BLaER1 treated with 17β-estradiol and CSF1 and Interleukin-3, amounts not matched to agents 10 nM and 100 nM (cell line): ENCODE data around the gene NUDCD2.
"Not testable (repeated sequence)": the region's sequence is repeated elsewhere in the genome, so short reads cannot be mapped to it uniquely, and the experiment has no call there.

Experiments
- H3K27ac ChIP-seq, 11 experiments: shearing (Covaris generic); formaldehyde crosslinking; 2 replicates each; pipeline ENCODE4 v1.8.1; 2022
- H3K27me3 ChIP-seq, 11 experiments: shearing (Covaris generic); formaldehyde crosslinking; 2 replicates each; pipeline ENCODE4 v1.8.1; 2022
- H3K36me3 ChIP-seq, 11 experiments: shearing (Covaris generic); formaldehyde crosslinking; 2 replicates each; pipeline ENCODE4 v1.8.1; 2022
- H3K4me1 ChIP-seq, 10 experiments: shearing (Covaris generic); formaldehyde crosslinking; 2 replicates each; pipeline ENCODE4 v1.8.1; 2022
- H3K4me2 ChIP-seq, 11 experiments: shearing (Covaris generic); formaldehyde crosslinking; 2 replicates each; pipeline ENCODE4 v1.8.1; 2022
- H3K4me3 ChIP-seq, 10 experiments: shearing (Covaris generic); formaldehyde crosslinking; 2 replicates each; pipeline ENCODE4 v1.8.1; 2022
- H3K9ac ChIP-seq, 11 experiments: shearing (Covaris generic); formaldehyde crosslinking; 2 replicates each; pipeline ENCODE4 v1.8.1; 2022
- H3K9me3 ChIP-seq, 11 experiments: shearing (Covaris generic); formaldehyde crosslinking; replicated peaks in 1 of 11; 2 replicates each; pipeline ENCODE4 v1.8.1; 2022
- H4K20me1 ChIP-seq, 11 experiments: shearing (Covaris generic); formaldehyde crosslinking; 2 replicates each; pipeline ENCODE4 v1.8.1; 2022
- Cebpa-rat ChIP-seq, 11 experiments: shearing (Covaris generic); IDR thresholded peaks; 2 replicates each; pipeline ENCODE4 v1.8.1; 2022

NUDCD2 gene

GRCh38 chr5:163458778-163459385 is 1.0 kb downstream of the NUDCD2 start:
- Histone ChIP-seq H3K4me1 (peaks cover 18 to 36% (median 28%) of the 10 kb centered on the region in 10 experiments), H3K9me3 (no peaks in the 10 kb centered on the region), H4K20me1 (no peaks in the 10 kb centered on the region), H3K4me3 (peak overlapping the region; percentile 64 to 83 (median 76)), H3K36me3 (peaks cover 21 to 35% (median 31%) of the 10 kb centered on the region in 11 experiments), H3K27me3 (no peaks in the 10 kb centered on the region), H3K27ac (peak overlapping the region; percentile 89 to 99 (median 96); a peak in 21 of 22 replicates), H3K9ac (peak overlapping the region; percentile 88 to 98 (median 94)), H3K4me2 (peak overlapping the region; percentile 84 to 95 (median 90))
- no peak for TF ChIP-seq Cebpa-rat (IDR thresholded peaks at IDR 0.05)

GRCh38 chr5:163456840-163457239 is 3.1 kb downstream of the NUDCD2 start:
- H3K4me1 ChIP-seq, result peaks cover 9 to 23% (median 18%) of the 10 kb centered on the region in 10 experiments
- H4K20me1 ChIP-seq, result no peaks in the 10 kb centered on the region
- H3K9me3 ChIP-seq, result no peaks in the 10 kb centered on the region
- 0 out of 22 replicates have a peak overlapping the region, but pooled peaks of 3 of the 11 experiments have one; percentile 5 to 94 (median 89) for H3K4me2 ChIP-seq
- peaks cover 36 to 55% (median 46%) of the 10 kb centered on the region in 11 experiments for H3K36me3 ChIP-seq
- H3K27ac ChIP-seq, result no peak overlapping the region
- no peak overlapping the region for H3K9ac ChIP-seq
- H3K27me3 ChIP-seq, result no peaks in the 10 kb centered on the region
- TF ChIP-seq Cebpa-rat (IDR thresholded peaks at IDR 0.05), result no peak
- no peak overlapping the region for H3K4me3 ChIP-seq

- no peak for TF ChIP-seq Cebpa-rat (IDR thresholded peaks at IDR 0.05)
- H3K4me2 ChIP-seq, result no peak overlapping the region
- peaks cover 9 to 21% (median 17%) of the 10 kb centered on the region in 10 experiments for H3K4me1 ChIP-seq
- H3K9me3 ChIP-seq, result no peaks in the 10 kb centered on the region
- peaks cover 0 to 4% (median 0%) of the 10 kb centered on the region in 11 experiments; a peak in 1 of 22 replicates for H4K20me1 ChIP-seq
- no peaks in the 10 kb centered on the region for H3K27me3 ChIP-seq
- H3K9ac ChIP-seq, result no peak overlapping the region
- H3K27ac ChIP-seq, result no peak overlapping the region
- H3K4me3 ChIP-seq, result no peak overlapping the region
- peaks cover 40 to 62% (median 53%) of the 10 kb centered on the region in 11 experiments for H3K36me3 ChIP-seq
Measured at GRCh38 chr5:163456029-163456589, 3.8 kb downstream of the NUDCD2 start.

- not testable (repeated sequence) for H3K4me3 ChIP-seq, H3K9me3 ChIP-seq, H3K9ac ChIP-seq, H3K4me2 ChIP-seq, H4K20me1 ChIP-seq, H3K27me3 ChIP-seq, H3K27ac ChIP-seq
- Histone ChIP-seq H3K36me3 (peaks cover 47 to 69% (median 56%) of the 10 kb centered on the region in 11 experiments), H3K4me1 (peaks cover 9 to 21% (median 15%) of the 10 kb centered on the region in 10 experiments)
Measured at GRCh38 chr5:163455406-163455805, 4.5 kb downstream of the NUDCD2 start.

- H4K20me1 ChIP-seq, result peaks cover 0 to 4% (median 0%) of the 10 kb centered on the region in 11 experiments; a peak in 1 of 22 replicates
- no peak overlapping the region for H3K27ac ChIP-seq
- H3K27me3 ChIP-seq, result no peaks in the 10 kb centered on the region
- no peak overlapping the region for H3K9ac ChIP-seq
- H3K4me3 ChIP-seq, result no peak overlapping the region
- peaks cover 9 to 18% (median 12%) of the 10 kb centered on the region in 10 experiments for H3K4me1 ChIP-seq
- peaks cover 63 to 86% (median 73%) of the 10 kb centered on the region in 11 experiments for H3K36me3 ChIP-seq
- H3K9me3 ChIP-seq, result no peaks in the 10 kb centered on the region
- no peak overlapping the region for H3K4me2 ChIP-seq
- no peak for TF ChIP-seq Cebpa-rat (IDR thresholded peaks at IDR 0.05)
Measured at GRCh38 chr5:163453705-163454104, 6.2 kb downstream of the NUDCD2 start.

- H3K27me3 ChIP-seq, result no peaks in the 10 kb centered on the region
- no peaks in the 10 kb centered on the region for H3K9me3 ChIP-seq
- H3K4me1 ChIP-seq, result no peaks in the 10 kb centered on the region
- H3K4me2 ChIP-seq, result no peak overlapping the region
- peaks cover 0 to 4% (median 0%) of the 10 kb centered on the region in 11 experiments; a peak in 3 of 22 replicates for H4K20me1 ChIP-seq
- TF ChIP-seq Cebpa-rat (IDR thresholded peaks at IDR 0.05), result no peak
- H3K36me3 ChIP-seq, result peaks cover 83 to 100% (median 95%) of the 10 kb centered on the region in 11 experiments
- H3K27ac ChIP-seq, result no peak overlapping the region
- H3K4me3 ChIP-seq, result no peak overlapping the region
- H3K9ac ChIP-seq, result no peak overlapping the region
Measured at GRCh38 chr5:163451489-163451888, 8.4 kb downstream of the NUDCD2 start.

GRCh38 chr5:163448491-163448890 is 11.4 kb downstream of the NUDCD2 start:
- peaks cover 79 to 100% (median 93%) of the 10 kb centered on the region in 11 experiments for H3K36me3 ChIP-seq
- no peak for TF ChIP-seq Cebpa-rat (IDR thresholded peaks at IDR 0.05)

GRCh38 chr5:163447875-163448274 is 12.0 kb downstream of the NUDCD2 start:
- Histone ChIP-seq H3K36me3 (peaks cover 83 to 100% (median 96%) of the 10 kb centered on the region in 11 experiments), H3K4me2 (no peak overlapping the region), H3K27me3 (no peaks in the 10 kb centered on the region), H3K27ac (no peak overlapping the region), H4K20me1 (peaks cover 0 to 29% (median 0%) of the 10 kb centered on the region in 11 experiments; a peak in 9 of 22 replicates), H3K9ac (no peak overlapping the region), H3K4me3 (no peak overlapping the region), H3K9me3 (no peaks in the 10 kb centered on the region), H3K4me1 (no peaks in the 10 kb centered on the region)
- TF ChIP-seq Cebpa-rat (IDR thresholded peaks at IDR 0.05), result no peak

More at GRCh38 chr5:163448491-163448890, 11.4 kb downstream of the NUDCD2 start:
- Histone ChIP-seq H3K9ac (no peak overlapping the region), H3K4me2 (no peak overlapping the region), H3K4me3 (no peak overlapping the region), H3K27ac (no peak overlapping the region), H4K20me1 (peaks cover 0 to 25% (median 0%) of the 10 kb centered on the region in 11 experiments; a peak in 8 of 22 replicates), H3K4me1 (no peaks in the 10 kb centered on the region), H3K27me3 (no peaks in the 10 kb centered on the region), H3K9me3 (no peaks in the 10 kb centered on the region)

- Histone ChIP-seq H3K4me3 (no peak overlapping the region), H4K20me1 (peaks cover 0 to 34% (median 0%) of the 10 kb centered on the region in 11 experiments; a peak in 9 of 22 replicates), H3K36me3 (peaks cover 85 to 100% (median 97%) of the 10 kb centered on the region in 11 experiments), H3K27me3 (no peaks in the 10 kb centered on the region), H3K4me1 (no peaks in the 10 kb centered on the region), H3K9ac (no peak overlapping the region), H3K27ac (no peak overlapping the region), H3K4me2 (no peak overlapping the region), H3K9me3 (no peaks in the 10 kb centered on the region)
- TF ChIP-seq Cebpa-rat (IDR thresholded peaks at IDR 0.05), result no peak
Measured at GRCh38 chr5:163447191-163447590, 12.7 kb downstream of the NUDCD2 start.
